Uterus (tissue), 4 donors: Measurements from ENCODE around the gene TIGD6. TPM values are rescaled to one million over a fixed set of nuclear protein-coding genes. Genes with fewer than 3 reads are reported as not detected.
"Not testable (repeated sequence)": the region's sequence is repeated elsewhere in the genome, so short reads cannot be mapped to it uniquely, and the experiment has no call there.

Experiments
- DNase-seq, 2 donors: peaks; one replicate each; pipeline ENCODE4 v3.0.0-alpha.2; 2019 to 2020
- H3K27ac ChIP-seq, 2 donors: fragments of 200-600 bp; sonication (generic); 1 replicate in 1 of 2; 2 replicates in 1 of 2; pipeline ENCODE4 v1.5.1; 2016 to 2018
- H3K27me3 ChIP-seq, 2 donors: fragments of 200-600 bp; sonication (generic); one replicate each; pipeline ENCODE4 v1.5.1; 2018 to 2019; ENCODE audit warnings: control low read depth in 1 of 2
- H3K36me3 ChIP-seq, 2 donors: fragments of 200-600 bp; sonication (generic); one replicate each; pipeline ENCODE4 v1.5.1; 2019; ENCODE audit warnings: control low read depth in 1 of 2
- H3K4me1 ChIP-seq, 2 donors: fragments of 200-600 bp; sonication (generic); one replicate each; pipeline ENCODE4 v1.5.1; 2018 to 2019; ENCODE audit warnings: control low read depth in 1 of 2
- H3K4me3 ChIP-seq, 2 donors: fragments of 200-600 bp; sonication (generic); 1 replicate in 1 of 2; 2 replicates in 1 of 2; pipeline ENCODE4 v1.5.1; 2018 to 2019; ENCODE audit warnings: mild to moderate bottlenecking in 1 of 2
- H3K9me3 ChIP-seq, 2 donors: fragments of 200-600 bp; sonication (generic); one replicate each; pipeline ENCODE4 v1.5.1; 2019; ENCODE audit warnings: control low read depth in 1 of 2
- CTCF ChIP-seq, 4 experiments: fragments of 200-600 bp in 2 of 4; fragments of 450-650 bp in 2 of 4; sonication (generic) in 2 of 4; IDR thresholded peaks; one replicate each; pipeline ENCODE4 v1.5.1; 2016 to 2019; ENCODE audit warnings: antibody characterized with exemption in 4 of 4, mild to moderate bottlenecking in 2 of 4, moderate library complexity in 1 of 4
- POLR2A ChIP-seq, 2 donors: fragments of 450-650 bp; IDR thresholded peaks; one replicate each; pipeline ENCODE4 v1.6.1; 2016; ENCODE audit warnings: antibody characterized with exemption in 2 of 2, mild to moderate bottlenecking in 1 of 2, moderate library complexity in 1 of 2
- intact Hi-C: fragments of 100-400 bp; cut with DNase I; formaldehyde crosslinking; loops from one replicate; pipeline ENCODE4 v1.15.1; 2023; ENCODE audit warnings: low total_unique reads
- total RNA-seq, 4 donors: library from RNA; depleted of rRNA in 3 of 4; stranded (reverse); fragments of >200 nt in 3 of 4; gene quantifications; one replicate each; pipeline versions ENCODE4 v1.1.0 to v1.2.4, GENCODE V29; 2014 to 2023
- donor health status: DM: yes; HTN: yes; CAD: no.

Gene TIGD6
- total RNA-seq, 4 donors from 2014 or later: 1.2 to 6.8 (median 2.7) TPM

- TF ChIP-seq POLR2A (IDR thresholded peaks at IDR 0.05): no peak
- no peak for TF ChIP-seq CTCF (IDR thresholded peaks at IDR 0.05)
- H3K27me3 ChIP-seq: no peaks in the 10 kb centered on the region
- H3K27ac ChIP-seq: no peak overlapping the region
- DNase-seq: peak in 1 of 2 donors; percentile 46
- no peak overlapping the region for H3K4me3 ChIP-seq
- H3K9me3 ChIP-seq: no peaks in the 10 kb centered on the region
- no peaks in the 10 kb centered on the region for H3K4me1 ChIP-seq
- no peaks in the 10 kb centered on the region for H3K36me3 ChIP-seq
- intact Hi-C loops: no loop called here
These were observed 34.2 kb upstream of the TIGD6 start for GRCh38 chr5:150034662-150035061.

GRCh38 chr5:150033334-150033733 is 32.9 kb upstream of the TIGD6 start:
- TF ChIP-seq POLR2A (IDR thresholded peaks at IDR 0.05): no peak
- no peak for TF ChIP-seq CTCF (IDR thresholded peaks at IDR 0.05)
- H3K27ac ChIP-seq: no peak overlapping the region
- intact Hi-C loops: no loop called here
- no peak overlapping the region for H3K4me3 ChIP-seq
- no peaks in the 10 kb centered on the region for H3K27me3 ChIP-seq
- no peaks in the 10 kb centered on the region for H3K9me3 ChIP-seq
- DNase-seq: no peak
- no peaks in the 10 kb centered on the region for H3K4me1 ChIP-seq
- H3K36me3 ChIP-seq: no peaks in the 10 kb centered on the region

GRCh38 chr5:150028047-150028446 is 27.6 kb upstream of the TIGD6 start:
- intact Hi-C loops, H3K36me3 ChIP-seq, H3K27ac ChIP-seq, H3K4me1 ChIP-seq, DNase-seq, H3K4me3 ChIP-seq, H3K9me3 ChIP-seq, H3K27me3 ChIP-seq: not testable (repeated sequence)

- Histone ChIP-seq H3K4me1 (no peaks in the 10 kb centered on the region), H3K9me3 (no peaks in the 10 kb centered on the region), H3K36me3 (no peaks in the 10 kb centered on the region), H3K27ac (no peak overlapping the region), H3K27me3 (no peaks in the 10 kb centered on the region), H3K4me3 (no peak overlapping the region)
- DNase-seq: no peak
- TF ChIP-seq POLR2A (IDR thresholded peaks at IDR 0.05) (no peak), CTCF (IDR thresholded peaks at IDR 0.05) (no peak)
- intact Hi-C loops: no loop called here
These were observed 26.3 kb upstream of the TIGD6 start for GRCh38 chr5:150026682-150027172.

- no peak overlapping the region for H3K27ac ChIP-seq
These were observed 24.0 kb upstream of the TIGD6 start for GRCh38 chr5:150024346-150024984.

More at GRCh38 chr5:150024346-150024984, 24.0 kb upstream of the TIGD6 start:
- TF ChIP-seq CTCF (IDR thresholded peaks at IDR 0.05) (no peak), POLR2A (IDR thresholded peaks at IDR 0.05) (no peak)
- Histone ChIP-seq H3K4me1 (no peaks in the 10 kb centered on the region), H3K9me3 (no peaks in the 10 kb centered on the region), H3K4me3 (no peak overlapping the region), H3K27me3 (no peaks in the 10 kb centered on the region), H3K36me3 (no peaks in the 10 kb centered on the region)
- intact Hi-C loops: no loop called here
- no peak for DNase-seq
